Lung microvascular endothelial cell (primary cell): ENCODE measurements around the gene CHTF18. TPM values are rescaled to one million over a fixed set of nuclear protein-coding genes. Genes with fewer than 3 reads are reported as not detected.

ENCODE experiments used
- DNase-seq, 2 donors: peaks; one replicate each; pipeline versions ENCODE4 v3.0.0 to v3.0.0-alpha.2; 2010; ENCODE audit warnings: low read depth in 2 of 2
- total RNA-seq: library from RNA; depleted of rRNA; stranded (reverse); fragments of >200 nt; gene quantifications from 2 replicates; pipeline ENCODE4 v1.2.1, GENCODE V29; 2014

CHTF18 gene
- total RNA-seq, 1 donor from 2014 or later = 4.8 TPM

DNA sequence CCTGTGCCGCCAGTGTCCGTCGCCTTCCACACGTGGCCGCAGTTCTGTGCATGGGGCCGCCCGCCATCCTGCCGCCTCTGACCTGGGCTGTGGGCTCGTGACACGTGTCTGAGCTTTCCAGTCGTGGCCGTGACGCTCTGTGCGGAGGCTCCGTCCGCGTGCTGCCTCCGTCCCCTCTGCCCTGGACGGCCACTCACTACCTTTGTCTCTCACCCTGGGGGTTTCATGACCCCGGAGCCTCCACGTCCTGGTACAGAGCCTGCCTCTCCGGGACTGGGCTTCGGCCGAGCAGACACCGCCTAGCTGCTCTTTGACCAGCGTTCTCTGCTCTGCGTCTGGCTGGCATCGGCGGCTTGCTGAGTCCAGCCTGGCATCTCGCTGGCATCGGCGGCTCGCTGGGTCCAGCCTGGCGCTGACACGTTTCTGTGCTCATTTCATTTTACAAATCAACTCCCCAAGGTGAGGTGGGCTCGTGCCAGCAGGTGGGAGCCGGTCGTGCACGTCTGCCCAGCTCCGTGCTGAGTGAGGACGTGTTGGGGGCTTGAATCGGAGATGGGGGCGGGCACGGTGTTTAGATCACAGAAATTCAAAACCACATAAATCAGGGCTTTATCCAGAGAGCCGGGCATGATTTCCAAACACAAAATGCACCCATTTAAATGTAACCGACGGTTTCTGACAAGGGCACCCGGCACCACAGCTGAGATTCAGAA, 56.4 kb downstream of the CHTF18 start:
- no peak for DNase-seq

DNA sequence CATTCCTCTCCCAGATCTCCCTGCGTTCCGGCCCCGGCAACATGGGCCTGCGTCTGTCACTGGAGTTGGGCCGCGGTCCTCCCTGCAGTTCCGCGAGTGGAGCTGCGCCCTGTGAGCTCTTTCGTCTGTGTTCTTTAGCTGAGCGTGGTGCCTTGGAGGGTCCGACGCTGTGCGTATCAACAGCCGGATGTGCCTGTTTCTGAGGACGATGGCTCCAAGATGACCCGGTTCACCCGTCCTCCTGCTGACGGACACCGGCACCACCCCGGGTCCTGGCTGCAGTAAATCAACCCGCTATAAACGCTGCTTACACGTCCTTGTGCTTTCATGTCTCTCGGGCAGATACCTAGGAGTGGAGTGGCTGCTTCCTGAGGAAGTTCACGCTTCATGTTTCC, 56.9 kb downstream of the CHTF18 start:
- DNase-seq = no peak

DNA sequence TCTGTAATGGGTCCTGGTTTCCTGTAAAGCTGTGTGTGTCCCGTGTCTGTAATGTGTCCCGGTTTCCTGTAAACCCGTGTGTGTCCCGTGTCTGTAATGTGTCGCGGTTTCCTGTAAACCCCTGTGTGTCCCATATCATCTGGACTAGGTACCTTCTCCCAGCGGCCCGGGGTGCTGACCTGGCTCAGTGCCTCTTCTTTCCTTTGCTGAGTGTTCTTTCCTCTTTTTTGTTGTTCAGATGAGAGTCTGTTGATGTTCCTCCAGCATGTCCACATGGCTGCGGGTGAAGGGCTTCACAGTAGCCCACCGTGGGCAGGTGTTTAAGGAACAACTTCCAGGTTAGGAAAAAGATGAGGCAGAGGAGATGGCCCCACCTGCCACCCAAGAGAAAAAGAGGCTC, 58.7 kb downstream of the CHTF18 start:
- DNase-seq = no peak

Other genes with a start within 250 kb of the CHTF18 start
- gene PRR35, start 228.2 kb upstream of the CHTF18 start, total RNA-seq = not detected in 2 replicates
- gene NHLRC4, start 221.6 kb upstream of the CHTF18 start, total RNA-seq = 2.0 and 2.4 TPM in 2 replicates
- gene PIGQ, start 218.7 kb upstream of the CHTF18 start, total RNA-seq = 14.2 and 20.2 TPM in 2 replicates
- 6.8 and 10.9 TPM in 2 replicates for gene RAB40C, start 198.6 kb upstream of the CHTF18 start, total RNA-seq
- gene WFIKKN1, start 157.6 kb upstream of the CHTF18 start, total RNA-seq = under 0.01 and 0.20 TPM in 2 replicates
- gene METTL26, start 152.3 kb upstream of the CHTF18 start, total RNA-seq = 64.5 and 74.0 TPM in 2 replicates
- 10.5 and 11.9 TPM in 2 replicates for gene MCRIP2, start 146.8 kb upstream of the CHTF18 start, total RNA-seq
- 4.2 and 6.1 TPM in 2 replicates for gene WDR90, start 139.3 kb upstream of the CHTF18 start, total RNA-seq
- 20.0 and 25.4 TPM in 2 replicates for gene RHOT2, start 120.5 kb upstream of the CHTF18 start, total RNA-seq
- gene RHBDL1, start 112.9 kb upstream of the CHTF18 start, total RNA-seq = under 0.01 and 0.22 TPM in 2 replicates
- gene STUB1, start 108.2 kb upstream of the CHTF18 start, total RNA-seq = 90.7 and 113 TPM in 2 replicates
- gene JMJD8, start 104.3 kb upstream of the CHTF18 start, total RNA-seq = 20.2 and 22.4 TPM in 2 replicates
- 1.7 and 3.2 TPM in 2 replicates for gene WDR24, start 98.2 kb upstream of the CHTF18 start, total RNA-seq
- under 0.01 TPM in 2 replicates for gene FBXL16, start 82.8 kb upstream of the CHTF18 start, total RNA-seq
- gene METRN, start 73.5 kb upstream of the CHTF18 start, total RNA-seq = 13.1 and 28.8 TPM in 2 replicates
- gene ANTKMT, start 67.5 kb upstream of the CHTF18 start, total RNA-seq = 20.0 and 31.2 TPM in 2 replicates
- gene CCDC78, start 62.2 kb upstream of the CHTF18 start, total RNA-seq = 0.40 and 0.44 TPM in 2 replicates
- gene HAGHL, start 61.5 kb upstream of the CHTF18 start, total RNA-seq = 4.4 and 5.4 TPM in 2 replicates
- gene CIAO3, start 47.6 kb upstream of the CHTF18 start, total RNA-seq = 23.8 and 33.5 TPM in 2 replicates
- 0.20 TPM in 1 of 2 replicates, not detected in the other for gene MSLN, start 27.9 kb upstream of the CHTF18 start, total RNA-seq
- gene RPUSD1, start 239 bp upstream of the CHTF18 start, total RNA-seq = 16.3 and 19.0 TPM in 2 replicates
- not detected in 2 replicates for gene GNG13, start 12.1 kb downstream of the CHTF18 start, total RNA-seq
- 6.3 and 8.9 TPM in 2 replicates for gene LMF1, start 182.4 kb downstream of the CHTF18 start, total RNA-seq
- gene SOX8, start 193.2 kb downstream of the CHTF18 start, total RNA-seq = 0.22 and 0.60 TPM in 2 replicates